Duodenal mucosa (tissue), 2 donors: ENCODE measurements around the gene PXMP2.

Source experiments
- H3K27ac ChIP-seq: one replicate; pipeline ENCODE4 v1.7.0; 2013; ENCODE audit warnings: low read depth, low read length
- H3K27me3 ChIP-seq, 2 donors: one replicate each; pipeline ENCODE4 v1.7.0; 2013; ENCODE audit warnings: low read length in 2 of 2, control low read depth in 1 of 2; ENCODE audit not compliant: insufficient read depth in 2 of 2, control insufficient read depth in 1 of 2
- H3K36me3 ChIP-seq, 2 donors: one replicate each; pipeline ENCODE4 v1.7.0; 2013; ENCODE audit warnings: low read length in 2 of 2, control low read depth in 1 of 2; ENCODE audit not compliant: insufficient read depth in 2 of 2, control insufficient read depth in 1 of 2
- H3K4me1 ChIP-seq, 2 donors: one replicate each; pipeline ENCODE4 v1.7.0; 2013; ENCODE audit warnings: low read length in 2 of 2, control low read depth in 1 of 2; ENCODE audit not compliant: insufficient read depth in 2 of 2, control insufficient read depth in 1 of 2
- H3K4me3 ChIP-seq, 2 donors: one replicate each; pipeline ENCODE4 v1.7.0; 2013; ENCODE audit warnings: low read length in 2 of 2, low read depth in 1 of 2
- H3K9ac ChIP-seq, 2 donors: one replicate each; pipeline ENCODE4 v1.7.0; 2013; ENCODE audit warnings: low read length in 2 of 2, low read depth in 1 of 2
- H3K9me3 ChIP-seq, 2 donors: one replicate each; pipeline ENCODE4 v1.7.0; 2013; ENCODE audit warnings: low read length in 2 of 2, control low read depth in 1 of 2; ENCODE audit not compliant: control insufficient read depth in 1 of 2

The PXMP2 gene

DNA sequence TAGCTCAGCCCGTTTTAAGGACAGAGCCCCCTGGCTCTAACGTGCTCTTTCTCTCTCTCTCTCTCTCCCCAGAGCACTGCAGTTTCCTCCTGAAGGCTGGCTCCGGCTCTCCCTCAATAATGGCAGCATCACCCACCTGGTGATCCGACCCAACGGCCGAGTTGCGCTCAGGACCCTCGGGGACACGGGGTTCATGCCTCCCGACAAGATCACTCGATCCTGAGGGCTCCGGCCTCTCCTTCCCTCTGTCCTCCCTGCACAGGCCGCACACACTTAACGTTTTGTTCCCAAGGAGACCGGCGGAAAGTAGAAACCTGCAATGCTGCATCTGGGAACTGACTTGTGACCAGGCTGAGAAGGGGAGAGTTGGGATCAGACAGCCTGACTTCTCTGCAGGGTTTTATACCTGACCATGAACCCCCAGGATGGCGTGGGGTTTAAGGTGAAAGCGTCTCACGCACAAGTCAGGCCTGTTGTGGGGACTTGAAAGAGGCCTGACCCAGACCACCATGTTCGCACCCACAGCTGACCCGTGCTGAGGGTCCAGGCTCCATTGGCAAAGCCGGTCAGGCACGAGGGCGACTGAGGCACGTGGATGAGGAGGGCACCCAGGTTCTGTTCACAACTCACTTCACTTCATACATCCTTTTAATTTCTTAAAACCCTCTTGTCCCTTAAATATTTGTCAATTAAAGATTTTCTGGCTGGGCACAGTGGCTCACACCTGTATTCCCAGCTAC, 33.4 kb downstream of the PXMP2 start:
- H3K9me3 ChIP-seq = no peaks in the 10 kb centered on the region
- no peak overlapping the region for H3K4me3 ChIP-seq
- H3K4me1 ChIP-seq = no peaks in the 10 kb centered on the region
- H3K27me3 ChIP-seq = no peaks in the 10 kb centered on the region
- peaks cover 30 to 70% of the 10 kb centered on the region in 2 donors for H3K36me3 ChIP-seq
- no peak overlapping the region for H3K27ac ChIP-seq
- no peak overlapping the region for H3K9ac ChIP-seq

DNA sequence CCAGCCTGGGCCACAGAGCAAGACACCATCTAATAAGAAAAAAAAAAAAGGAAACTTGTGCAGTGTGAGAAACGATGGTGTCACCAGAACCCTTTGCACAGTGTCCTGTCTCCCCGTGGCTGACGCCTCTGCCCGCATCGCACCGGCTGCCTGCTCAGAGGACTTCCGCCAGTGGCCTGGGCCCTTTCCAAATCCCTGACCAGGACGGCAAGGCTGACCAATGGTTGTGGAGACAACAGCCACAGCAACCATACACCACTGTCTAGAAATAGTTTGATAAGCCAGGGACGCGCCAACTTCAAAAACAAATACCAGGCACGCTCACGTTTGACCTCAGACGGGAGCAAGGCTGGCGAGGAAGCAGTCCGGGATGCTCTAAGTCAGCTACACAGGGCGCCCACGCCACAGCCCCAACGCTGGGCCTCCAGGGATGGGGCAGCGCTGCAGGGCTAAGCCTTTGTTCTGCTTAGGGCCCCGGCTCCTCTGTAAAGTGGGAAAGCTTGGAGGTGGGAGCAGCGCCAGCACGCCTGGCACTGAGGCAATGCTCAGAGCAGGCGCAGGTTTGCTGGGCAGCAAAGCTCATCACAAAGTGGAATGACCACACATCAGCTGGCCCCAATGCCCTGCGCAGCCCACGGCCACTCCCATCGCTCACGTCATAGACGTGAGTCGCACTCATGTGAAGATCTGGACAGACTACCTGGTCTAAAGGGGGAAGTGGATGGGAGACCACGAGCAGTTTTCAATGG, 35.8 kb downstream of the PXMP2 start:
- Histone ChIP-seq H3K27ac (no peak overlapping the region), H3K9ac (no peak overlapping the region)

DNA sequence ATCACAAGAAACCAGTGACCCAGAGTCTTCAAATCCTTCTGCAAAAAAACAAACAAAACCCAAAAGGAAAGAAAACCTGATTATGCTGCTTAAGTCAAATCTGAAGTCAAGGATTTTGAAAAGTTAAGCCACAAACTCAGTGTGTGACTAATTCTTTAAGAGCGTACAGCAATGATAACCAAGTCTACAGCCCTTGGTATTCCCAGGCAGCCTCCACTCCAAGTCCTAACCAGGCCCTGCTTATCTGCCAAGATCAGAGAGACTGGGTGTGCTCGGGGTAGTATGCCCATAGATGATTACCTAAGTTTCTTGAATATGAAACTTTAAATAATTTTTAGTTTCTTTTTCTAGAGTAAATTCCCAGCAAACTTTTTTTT, 36.4 kb downstream of the PXMP2 start:
- no peaks in the 10 kb centered on the region for H3K4me1 ChIP-seq
- no peaks in the 10 kb centered on the region for H3K27me3 ChIP-seq
- peaks cover 45 to 84% of the 10 kb centered on the region in 2 donors for H3K36me3 ChIP-seq
- H3K4me3 ChIP-seq = no peak overlapping the region
- no peaks in the 10 kb centered on the region for H3K9me3 ChIP-seq
- no peak overlapping the region for H3K9ac ChIP-seq
- H3K27ac ChIP-seq = no peak overlapping the region

More for the DNA sequence above, 35.8 kb downstream of the PXMP2 start:
- H3K4me3 ChIP-seq = no peak overlapping the region
- no peaks in the 10 kb centered on the region for H3K27me3 ChIP-seq
- H3K9me3 ChIP-seq = no peaks in the 10 kb centered on the region
- peaks cover 47 to 82% of the 10 kb centered on the region in 2 donors for H3K36me3 ChIP-seq
- no peaks in the 10 kb centered on the region for H3K4me1 ChIP-seq

DNA sequence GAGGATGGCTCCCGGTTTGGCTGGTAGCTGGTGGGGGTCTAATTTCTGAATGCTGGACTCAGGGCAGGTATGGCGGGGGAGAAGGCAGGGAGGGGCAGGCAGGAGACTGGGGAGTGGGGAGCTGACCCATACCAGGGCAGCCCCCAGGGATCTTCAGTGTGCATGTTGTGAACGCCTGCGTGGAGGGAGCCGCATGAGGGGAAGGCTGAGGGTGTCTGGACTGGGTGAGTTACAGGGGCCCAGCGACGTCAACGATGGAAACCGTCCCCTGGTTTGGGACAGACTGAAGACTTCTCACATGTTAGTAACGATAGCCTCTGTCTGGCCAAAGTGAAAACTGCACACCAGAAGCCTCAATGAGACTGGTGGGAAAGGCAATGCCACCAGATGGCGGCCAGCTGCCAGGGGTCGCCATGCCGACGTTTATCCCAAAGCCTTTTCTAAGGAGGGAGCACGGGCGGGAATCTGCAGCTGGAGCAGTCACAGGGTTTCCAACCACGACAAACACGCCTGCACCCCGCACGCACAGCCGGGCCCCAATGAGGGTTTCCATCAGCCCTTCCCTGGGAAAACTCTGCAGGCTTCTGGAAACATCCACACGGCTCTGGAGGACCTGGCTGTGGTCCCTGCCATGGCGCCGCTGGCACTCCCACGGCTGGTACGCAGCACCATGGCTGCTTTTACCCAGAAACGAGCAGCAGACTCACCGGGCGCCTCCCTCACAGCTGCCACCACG, 37.3 kb downstream of the PXMP2 start:
- Histone ChIP-seq H3K9me3 (no peaks in the 10 kb centered on the region), H3K27ac (no peak overlapping the region), H3K4me3 (no peak overlapping the region), H3K4me1 (no peaks in the 10 kb centered on the region), H3K9ac (no peak overlapping the region), H3K36me3 (peaks cover 42 to 78% of the 10 kb centered on the region in 2 donors), H3K27me3 (no peaks in the 10 kb centered on the region)

DNA sequence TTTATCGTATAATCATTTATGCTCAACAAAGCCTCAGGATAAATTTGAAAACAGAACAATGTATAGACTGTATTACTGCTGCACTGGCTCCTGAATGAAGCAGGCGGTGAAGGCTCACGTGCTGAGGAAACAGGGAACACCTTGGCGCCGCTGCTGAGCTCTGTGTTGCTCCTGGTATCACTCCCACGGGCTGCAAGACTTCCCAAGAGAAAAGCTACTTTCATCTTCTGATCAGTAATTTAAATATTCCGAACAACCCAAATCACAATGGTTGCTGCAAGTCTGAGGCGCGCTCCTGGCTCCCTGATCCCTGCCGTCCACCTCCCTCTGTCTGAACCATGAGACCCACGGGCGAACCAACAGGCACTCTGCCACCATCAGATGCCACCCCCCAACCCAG, 39.0 kb downstream of the PXMP2 start:
- Histone ChIP-seq H3K9me3 (no peaks in the 10 kb centered on the region), H3K36me3 (peaks cover 36 to 80% of the 10 kb centered on the region in 2 donors), H3K9ac (no peak overlapping the region), H3K27ac (no peak overlapping the region), H3K4me3 (no peak overlapping the region), H3K4me1 (no peaks in the 10 kb centered on the region), H3K27me3 (no peaks in the 10 kb centered on the region)

DNA sequence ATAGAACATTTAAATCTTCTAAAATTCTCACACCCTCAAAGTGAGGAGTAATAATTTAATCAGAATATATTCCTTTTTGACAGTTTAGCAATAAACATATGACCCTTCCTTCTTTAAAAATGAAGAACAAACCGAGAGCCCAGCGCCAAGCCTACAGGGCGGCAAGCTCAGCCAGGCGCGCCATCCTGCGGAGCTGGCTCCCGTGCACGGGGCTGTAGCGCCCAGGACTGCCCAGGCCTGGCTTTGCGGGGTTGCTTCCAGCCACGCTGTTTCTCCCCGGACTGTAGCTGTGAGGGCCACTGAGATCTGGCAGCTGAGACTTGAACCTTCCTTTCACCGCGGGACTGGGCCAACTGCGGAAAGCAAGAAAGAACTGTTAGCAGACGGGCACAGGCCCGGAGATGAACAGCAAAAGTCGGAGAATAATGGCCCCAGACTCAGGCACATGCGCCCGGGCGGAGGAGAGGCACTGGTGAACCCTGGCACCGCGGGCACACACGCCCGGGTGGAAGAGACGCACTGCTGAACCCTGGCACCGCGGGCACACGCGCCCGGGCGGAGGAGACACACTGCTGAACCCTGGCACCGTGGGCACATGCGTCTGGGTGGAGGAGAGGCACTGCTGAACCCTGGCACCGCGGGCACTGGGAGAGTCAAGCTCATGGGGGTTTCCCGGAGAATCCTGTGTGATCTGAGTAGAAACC, 39.9 kb downstream of the PXMP2 start:
- peaks cover 39 to 83% of the 10 kb centered on the region in 2 donors for H3K36me3 ChIP-seq
- H3K4me3 ChIP-seq = no peak overlapping the region
- no peaks in the 10 kb centered on the region for H3K4me1 ChIP-seq
- H3K9me3 ChIP-seq = no peaks in the 10 kb centered on the region
- H3K9ac ChIP-seq = no peak overlapping the region
- H3K27ac ChIP-seq = no peak overlapping the region
- H3K27me3 ChIP-seq = no peaks in the 10 kb centered on the region

DNA sequence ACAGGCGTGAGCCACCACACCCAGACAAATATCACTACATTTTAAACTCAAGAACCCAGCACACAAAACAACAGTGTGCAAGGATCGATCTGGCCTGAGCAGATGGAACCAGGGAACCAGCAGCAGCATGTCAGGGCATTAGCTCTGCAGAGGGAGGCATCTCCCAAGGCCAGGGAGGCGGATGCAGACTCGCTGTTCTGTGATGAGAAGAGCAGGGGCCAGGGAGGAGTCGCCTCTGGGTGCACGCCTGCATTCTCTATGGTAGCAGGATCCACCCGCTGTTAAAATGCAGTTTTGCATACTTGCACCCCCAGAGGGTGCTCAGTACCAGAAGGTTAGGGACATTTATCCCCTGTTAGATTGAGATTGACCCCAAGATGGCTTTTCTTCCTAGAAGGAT, 41.1 kb downstream of the PXMP2 start:
- Histone ChIP-seq H3K4me3 (no peak overlapping the region), H3K9me3 (no peaks in the 10 kb centered on the region), H3K36me3 (peaks cover 45 to 89% of the 10 kb centered on the region in 2 donors), H3K9ac (no peak overlapping the region), H3K4me1 (no peaks in the 10 kb centered on the region), H3K27ac (no peak overlapping the region), H3K27me3 (no peaks in the 10 kb centered on the region)

DNA sequence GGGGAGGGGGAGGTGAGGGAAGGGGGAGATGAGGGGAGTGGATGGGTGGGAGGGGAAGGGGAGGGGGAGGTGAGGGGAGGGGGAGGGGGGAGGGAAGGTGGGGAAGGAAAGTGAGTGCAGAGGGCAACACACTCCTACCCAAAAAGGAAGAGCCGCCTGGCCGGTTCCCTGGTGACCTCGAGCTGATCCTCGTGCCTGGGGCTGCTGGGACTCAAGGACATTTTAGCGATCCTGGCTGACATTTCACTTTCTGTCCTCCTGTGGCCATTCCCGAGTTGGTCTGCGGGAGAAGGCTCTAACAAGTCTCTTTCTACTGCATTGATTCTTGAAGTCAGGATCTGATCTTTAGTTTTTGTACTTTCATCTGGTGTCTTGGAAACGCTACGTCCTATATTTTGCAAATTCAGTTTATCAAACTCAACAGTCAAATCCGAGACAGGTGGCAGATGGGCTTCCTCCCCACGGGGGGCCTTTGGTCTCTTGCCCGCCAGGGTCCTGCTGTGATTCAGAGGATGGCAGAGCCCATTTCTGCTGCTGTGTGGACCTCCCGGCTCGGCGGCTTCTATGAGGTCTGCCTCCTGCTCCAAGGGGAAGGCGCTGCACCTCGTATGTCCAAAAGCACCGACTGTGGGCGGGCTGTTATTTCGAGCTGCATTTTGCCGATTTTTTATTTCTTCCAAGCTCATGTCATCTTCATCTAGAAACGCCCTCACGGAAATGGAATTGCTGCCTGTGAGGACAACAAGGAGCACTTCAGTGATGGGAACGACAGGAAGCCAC, 42.3 kb downstream of the PXMP2 start:
- H3K9me3 ChIP-seq = no peaks in the 10 kb centered on the region
- H3K4me3 ChIP-seq = no peak overlapping the region
- peaks cover 51 to 90% of the 10 kb centered on the region in 2 donors for H3K36me3 ChIP-seq
- H3K9ac ChIP-seq = no peak overlapping the region
- no peaks in the 10 kb centered on the region for H3K4me1 ChIP-seq
- H3K27me3 ChIP-seq = no peaks in the 10 kb centered on the region
- H3K27ac ChIP-seq = no peak overlapping the region

DNA sequence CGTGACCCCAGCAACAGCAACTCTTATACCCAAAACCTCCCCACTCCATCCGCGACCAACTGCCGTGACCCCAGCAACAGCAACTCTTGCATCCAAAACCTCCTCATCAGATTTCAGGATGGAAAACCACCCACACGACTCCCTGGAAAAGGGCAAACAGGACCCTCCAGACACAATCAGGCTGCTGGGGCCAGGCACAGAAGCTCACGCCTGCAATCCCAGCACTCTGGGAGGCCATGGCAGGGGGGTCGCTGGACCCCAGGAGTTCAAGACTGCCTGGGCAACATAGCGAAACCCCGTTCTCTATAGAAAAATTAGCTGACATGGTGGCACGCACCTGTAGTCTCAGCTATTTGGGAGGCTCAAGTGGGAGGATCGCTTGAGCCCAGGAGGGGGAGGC, 43.0 kb downstream of the PXMP2 start:
- H3K9ac ChIP-seq = no peak overlapping the region
- peaks cover 51 to 90% of the 10 kb centered on the region in 2 donors for H3K36me3 ChIP-seq
- no peaks in the 10 kb centered on the region for H3K9me3 ChIP-seq
- no peaks in the 10 kb centered on the region for H3K27me3 ChIP-seq
- H3K4me3 ChIP-seq = no peak overlapping the region
- no peaks in the 10 kb centered on the region for H3K4me1 ChIP-seq
- no peak overlapping the region for H3K27ac ChIP-seq
